Type B pancreatic cell (in vitro differentiated cells): ENCODE data around the gene NOP16. TPM values are rescaled to one million over a fixed set of nuclear protein-coding genes. Genes with fewer than 3 reads are reported as not detected.

ENCODE experiments used
- DNase-seq: peaks from one replicate; pipeline ENCODE4 v3.0.0; 2021; ENCODE audit warnings: mixed read lengths; ENCODE audit not compliant: unreplicated experiment; ENCODE audit errors: extremely low spot score
- H3K27ac Mint-ChIP-seq: 2 replicates; pipeline ENCODE4 v1.8.0; 2021; ENCODE audit warnings: mild to moderate bottlenecking, mixed read lengths
- H3K27me3 Mint-ChIP-seq: 2 replicates; pipeline ENCODE4 v1.8.0; 2021; ENCODE audit warnings: mixed read lengths
- H3K36me3 Mint-ChIP-seq: 2 replicates; pipeline ENCODE4 v1.8.0; 2021; ENCODE audit warnings: mixed read lengths
- H3K4me1 Mint-ChIP-seq: one replicate; pipeline ENCODE4 v1.8.0; 2021; ENCODE audit warnings: mixed read lengths; ENCODE audit not compliant: unreplicated experiment
- H3K4me3 Mint-ChIP-seq: 2 replicates; pipeline ENCODE4 v1.8.0; 2021; ENCODE audit warnings: mild to moderate bottlenecking, mixed read lengths
- H3K9me3 Mint-ChIP-seq: 2 replicates; pipeline ENCODE4 v1.8.0; 2021; ENCODE audit warnings: mixed read lengths
- CTCF ChIP-seq: fragments of 200-600 bp; sonication (generic); conservative IDR thresholded peaks from 2 replicates; pipeline ENCODE4 v1.5.0; 2021; ENCODE audit warnings: antibody characterized with exemption, mild to moderate bottlenecking
- total RNA-seq: library from RNA; stranded (reverse); gene quantifications from 2 replicates; pipeline ENCODE4 v1.2.1, GENCODE V29; 2021; ENCODE audit warnings: low replicate concordance

NOP16 gene
- total RNA-seq, 1 donor from 2014 or later: 42.5 TPM

GRCh38 chr5:176379881-176380280 is 8.5 kb downstream of the NOP16 start:
- Mint-ChIP-seq H3K4me3 (no peak overlapping the region), H3K36me3 (peaks cover 5% of the 10 kb centered on the region), H3K27me3 (no peaks in the 10 kb centered on the region), H3K27ac (no peak overlapping the region), H3K9me3 (no peaks in the 10 kb centered on the region), H3K4me1 (no peaks in the 10 kb centered on the region)
- DNase-seq: no peak
- TF ChIP-seq CTCF: no peak

- no peaks in the 10 kb centered on the region for H3K9me3 Mint-ChIP-seq
- H3K27ac Mint-ChIP-seq: no peak overlapping the region
- H3K4me3 Mint-ChIP-seq: no peak overlapping the region
- DNase-seq: no peak
- no peak for TF ChIP-seq CTCF
- H3K36me3 Mint-ChIP-seq: peaks cover 3% of the 10 kb centered on the region
- H3K4me1 Mint-ChIP-seq: no peaks in the 10 kb centered on the region
- no peaks in the 10 kb centered on the region for H3K27me3 Mint-ChIP-seq
Measured at GRCh38 chr5:176373100-176373818, 15.1 kb downstream of the NOP16 start.

GRCh38 chr5:176371621-176372539 is 16.5 kb downstream of the NOP16 start:
- no peak overlapping the region for H3K27ac Mint-ChIP-seq
- TF ChIP-seq CTCF: no peak

GRCh38 chr5:176369934-176370711 is 18.3 kb downstream of the NOP16 start:
- Mint-ChIP-seq H3K4me3 (no peak overlapping the region), H3K27ac (no peak overlapping the region), H3K36me3 (peaks cover 13% of the 10 kb centered on the region), H3K9me3 (no peaks in the 10 kb centered on the region), H3K27me3 (no peaks in the 10 kb centered on the region), H3K4me1 (peaks cover 5% of the 10 kb centered on the region)
- DNase-seq: no peak
- no peak for TF ChIP-seq CTCF

More at GRCh38 chr5:176371621-176372539, 16.5 kb downstream of the NOP16 start:
- Mint-ChIP-seq H3K4me3 (no peak overlapping the region), H3K9me3 (no peaks in the 10 kb centered on the region), H3K4me1 (peaks cover 5% of the 10 kb centered on the region), H3K27me3 (no peaks in the 10 kb centered on the region), H3K36me3 (peaks cover 13% of the 10 kb centered on the region)
- DNase-seq: no peak

- no peak for DNase-seq
- Mint-ChIP-seq H3K4me3 (no peak overlapping the region), H3K9me3 (no peaks in the 10 kb centered on the region), H3K27me3 (no peaks in the 10 kb centered on the region), H3K4me1 (peaks cover 5% of the 10 kb centered on the region), H3K27ac (no peak overlapping the region), H3K36me3 (peaks cover 13% of the 10 kb centered on the region)
- no peak for TF ChIP-seq CTCF
Measured at GRCh38 chr5:176368726-176369125, 19.7 kb downstream of the NOP16 start.
